ENCODE measurements around the gene FKBP15.

GRCh38 chr9:113186137-113186755 lies 34.8 kb downstream of the FKBP15 start:
- TF ChIP-seq POLR2A (IDR thresholded peaks at IDR 0.05) (no peak), POLR2AphosphoS5 (IDR thresholded peaks at IDR 0.05) (no peak)
- TF ChIP-seq, protein P1, sequence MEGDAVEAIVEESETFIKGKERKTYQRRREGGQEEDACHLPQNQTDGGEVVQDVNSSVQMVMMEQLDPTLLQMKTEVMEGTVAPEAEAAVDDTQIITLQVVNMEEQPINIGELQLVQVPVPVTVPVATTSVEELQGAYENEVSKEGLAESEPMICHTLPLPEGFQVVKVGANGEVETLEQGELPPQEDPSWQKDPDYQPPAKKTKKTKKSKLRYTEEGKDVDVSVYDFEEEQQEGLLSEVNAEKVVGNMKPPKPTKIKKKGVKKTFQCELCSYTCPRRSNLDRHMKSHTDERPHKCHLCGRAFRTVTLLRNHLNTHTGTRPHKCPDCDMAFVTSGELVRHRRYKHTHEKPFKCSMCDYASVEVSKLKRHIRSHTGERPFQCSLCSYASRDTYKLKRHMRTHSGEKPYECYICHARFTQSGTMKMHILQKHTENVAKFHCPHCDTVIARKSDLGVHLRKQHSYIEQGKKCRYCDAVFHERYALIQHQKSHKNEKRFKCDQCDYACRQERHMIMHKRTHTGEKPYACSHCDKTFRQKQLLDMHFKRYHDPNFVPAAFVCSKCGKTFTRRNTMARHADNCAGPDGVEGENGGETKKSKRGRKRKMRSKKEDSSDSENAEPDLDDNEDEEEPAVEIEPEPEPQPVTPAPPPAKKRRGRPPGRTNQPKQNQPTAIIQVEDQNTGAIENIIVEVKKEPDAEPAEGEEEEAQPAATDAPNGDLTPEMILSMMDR (IDR thresholded peaks at IDR 0.05), result no peak
